ENCODE data around the gene LSP1.

DNA sequence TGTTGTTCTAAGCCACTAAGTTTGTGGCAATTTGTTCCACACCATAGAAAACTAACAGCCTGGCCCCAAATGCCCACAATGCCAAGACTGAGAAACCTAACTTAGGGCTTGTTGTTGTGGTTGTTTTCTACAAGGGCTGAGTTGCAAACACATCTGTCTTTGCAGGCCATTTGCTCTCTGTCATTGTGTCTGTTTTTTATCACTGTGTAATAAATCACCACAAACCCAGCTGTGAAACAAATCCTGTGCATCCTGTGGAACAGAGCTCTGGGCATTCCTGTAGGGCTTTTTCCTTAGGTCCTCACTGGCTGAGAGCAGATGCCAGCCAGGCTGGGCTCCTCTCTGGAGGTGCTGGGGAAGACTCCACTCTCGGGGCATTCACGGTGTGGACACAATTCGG, 33.8 kb upstream of the LSP1 start:
- TF ChIP-seq, protein P1, sequence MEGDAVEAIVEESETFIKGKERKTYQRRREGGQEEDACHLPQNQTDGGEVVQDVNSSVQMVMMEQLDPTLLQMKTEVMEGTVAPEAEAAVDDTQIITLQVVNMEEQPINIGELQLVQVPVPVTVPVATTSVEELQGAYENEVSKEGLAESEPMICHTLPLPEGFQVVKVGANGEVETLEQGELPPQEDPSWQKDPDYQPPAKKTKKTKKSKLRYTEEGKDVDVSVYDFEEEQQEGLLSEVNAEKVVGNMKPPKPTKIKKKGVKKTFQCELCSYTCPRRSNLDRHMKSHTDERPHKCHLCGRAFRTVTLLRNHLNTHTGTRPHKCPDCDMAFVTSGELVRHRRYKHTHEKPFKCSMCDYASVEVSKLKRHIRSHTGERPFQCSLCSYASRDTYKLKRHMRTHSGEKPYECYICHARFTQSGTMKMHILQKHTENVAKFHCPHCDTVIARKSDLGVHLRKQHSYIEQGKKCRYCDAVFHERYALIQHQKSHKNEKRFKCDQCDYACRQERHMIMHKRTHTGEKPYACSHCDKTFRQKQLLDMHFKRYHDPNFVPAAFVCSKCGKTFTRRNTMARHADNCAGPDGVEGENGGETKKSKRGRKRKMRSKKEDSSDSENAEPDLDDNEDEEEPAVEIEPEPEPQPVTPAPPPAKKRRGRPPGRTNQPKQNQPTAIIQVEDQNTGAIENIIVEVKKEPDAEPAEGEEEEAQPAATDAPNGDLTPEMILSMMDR (conservative IDR thresholded peaks at IDR 0.05; ENCODE audit: low read length), result no peak
- TF ChIP-seq EZH2phosphoT487 (IDR thresholded peaks at IDR 0.05; ENCODE audit: borderline replicate concordance, low read depth, low read length), result no peak
